ENCODE results near the gene CFAP157. TPM values are rescaled to one million over a fixed set of nuclear protein-coding genes. Genes with fewer than 3 reads are reported as not detected.

Gene CFAP157
- not detected in 2 replicates for total RNA-seq
- 0.15 and 0.51 TPM in 2 replicates for polyA plus RNA-seq

GRCh38 chr9:127706836-127707241 lies at the start of gene CFAP157:
CFAP157 (plus strand) TSS chr9:127706988; CDS start chr9:127707032, 44 bp downstream.
- TF ChIP-seq CTCF (IDR thresholded peaks at IDR 0.05; ENCODE audit: poor library complexity) = no peak
- no peak for TF ChIP-seq EZH2 (IDR thresholded peaks at IDR 0.05; ENCODE audit: borderline replicate concordance)
- no peak for TF ChIP-seq EZH2phosphoT487 (IDR thresholded peaks at IDR 0.05; ENCODE audit: low read depth, severe bottlenecking, unreplicated experiment)
- Histone ChIP-seq H3K79me2 (no peaks in the 10 kb centered on the region), H3K27me3 (no peaks in the 10 kb centered on the region), H4K20me1 (ENCODE audit: insufficient read depth, poor library complexity, severe bottlenecking) (no peaks in the 10 kb centered on the region), H3K27ac (no peak within 1 kb of the TSS), H3K4me3 (no peak within 1 kb of the TSS), H3K9me2 (replicated peaks; ENCODE audit: insufficient read depth) (no peaks in the 10 kb centered on the region), H3K36me3 (replicated peaks; ENCODE audit: insufficient read depth, low read depth) (no peaks in the 10 kb centered on the region), H3K4me1 (ENCODE audit: insufficient read depth) (no peaks in the 10 kb centered on the region), H3K4me2 (no peak within 1 kb of the TSS), H2AFZ (no peak within 1 kb of the TSS), H3K9me3 (ENCODE audit: low read depth) (no peaks in the 10 kb centered on the region)
- WGBS (ENCODE audit: low lambda C conversion rate, missing lambda C conversion rate) = 75% methylated on average over 11 of the region's 11 CpGs
- no peak for DNase-seq (ENCODE audit: low spot score)

GRCh38 chr9:127658428-127658827 lies 48.4 kb upstream of the CFAP157 start:
- no peak for DNase-seq (ENCODE audit: low spot score)
- Histone ChIP-seq H3K36me3 (replicated peaks; ENCODE audit: insufficient read depth, low read depth) (no peaks in the 10 kb centered on the region), H3K9me3 (ENCODE audit: low read depth) (no peaks in the 10 kb centered on the region), H3K27ac (no peak overlapping the region), H3K4me3 (no peak overlapping the region), H3K27me3 (no peaks in the 10 kb centered on the region), H3K79me2 (no peaks in the 10 kb centered on the region), H3K4me1 (ENCODE audit: insufficient read depth) (no peaks in the 10 kb centered on the region), H4K20me1 (ENCODE audit: insufficient read depth, poor library complexity, severe bottlenecking) (no peaks in the 10 kb centered on the region), H3K9me2 (replicated peaks; ENCODE audit: insufficient read depth) (no peaks in the 10 kb centered on the region), H2AFZ (no peak overlapping the region), H3K4me2 (no peak overlapping the region)
- TF ChIP-seq EZH2 (IDR thresholded peaks at IDR 0.05; ENCODE audit: borderline replicate concordance) (no peak), CTCF (IDR thresholded peaks at IDR 0.05; ENCODE audit: poor library complexity) (no peak), EZH2phosphoT487 (IDR thresholded peaks at IDR 0.05; ENCODE audit: low read depth, severe bottlenecking, unreplicated experiment) (no peak)
- WGBS (ENCODE audit: low lambda C conversion rate, missing lambda C conversion rate) = 88% methylated on average over 5 of the region's 5 CpGs

- H2AFZ ChIP-seq = no peak overlapping the region
- H3K27ac ChIP-seq = no peak overlapping the region
- H3K36me3 ChIP-seq (replicated peaks; ENCODE audit: insufficient read depth, low read depth) = no peaks in the 10 kb centered on the region
- no peak overlapping the region for H3K4me3 ChIP-seq
- H3K9me2 ChIP-seq (replicated peaks; ENCODE audit: insufficient read depth) = no peaks in the 10 kb centered on the region
- peaks cover 9% of the 10 kb centered on the region for H3K4me1 ChIP-seq (ENCODE audit: insufficient read depth)
- H4K20me1 ChIP-seq (ENCODE audit: insufficient read depth, poor library complexity, severe bottlenecking) = no peaks in the 10 kb centered on the region
- H3K9me3 ChIP-seq (ENCODE audit: low read depth) = no peaks in the 10 kb centered on the region
- DNase-seq (ENCODE audit: low spot score) = no peak
- no peak overlapping the region for H3K4me2 ChIP-seq
- no peak for TF ChIP-seq CTCF (IDR thresholded peaks at IDR 0.05; ENCODE audit: poor library complexity)
- no peak for TF ChIP-seq EZH2 (IDR thresholded peaks at IDR 0.05; ENCODE audit: borderline replicate concordance)
- no peak for TF ChIP-seq EZH2phosphoT487 (IDR thresholded peaks at IDR 0.05; ENCODE audit: low read depth, severe bottlenecking, unreplicated experiment)
- H3K27me3 ChIP-seq = no peaks in the 10 kb centered on the region
- no peaks in the 10 kb centered on the region for H3K79me2 ChIP-seq
- 52% methylated on average over 13 of the region's 13 CpGs for WGBS (ENCODE audit: low lambda C conversion rate, missing lambda C conversion rate)
Measured at GRCh38 chr9:127660886-127661741, 45.7 kb upstream of the CFAP157 start.

All from hepatocyte (in vitro differentiated cells).